ENCODE results near the gene MT1X. TPM values are rescaled to one million over a fixed set of nuclear protein-coding genes. Genes with fewer than 3 reads are reported as not detected.

MT1X gene
- total RNA-seq, 2 experiments from 2014 or later, result 52.5 to 54.2 TPM

DNA sequence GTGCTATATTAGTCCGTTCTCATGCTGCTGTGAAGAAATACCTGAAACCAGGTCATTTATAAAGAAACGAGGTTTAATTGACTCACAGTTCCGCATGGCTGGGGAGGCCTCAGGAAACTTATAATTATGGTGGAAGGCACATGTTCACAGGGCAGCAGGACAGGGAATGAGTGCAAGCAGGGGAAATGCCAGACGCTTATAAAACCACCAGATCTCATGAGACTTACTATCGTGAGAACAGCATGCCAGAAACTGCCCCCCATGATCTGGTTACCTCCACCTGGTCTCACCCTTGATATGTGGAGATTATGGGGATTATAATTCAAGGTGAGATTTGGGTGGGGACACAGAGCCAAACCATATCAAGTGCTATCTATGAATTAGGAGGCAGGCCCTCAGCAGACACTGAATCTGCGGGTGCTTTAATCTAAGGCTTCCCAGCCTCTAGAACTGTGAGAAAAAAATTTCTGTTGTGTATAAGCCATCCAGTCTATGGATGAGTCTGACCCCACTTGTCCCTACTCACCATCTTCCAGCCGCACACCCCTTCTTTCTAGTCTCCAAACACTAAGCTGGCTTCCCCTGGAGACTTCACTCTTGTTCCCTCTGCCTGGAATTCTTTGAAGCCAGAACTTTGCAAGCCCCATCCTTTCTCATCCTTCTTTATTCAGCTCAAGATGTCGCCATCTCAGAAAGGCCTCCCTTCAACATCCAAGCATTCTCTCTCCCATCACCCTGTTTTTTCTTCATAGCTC is 46.9 kb downstream of the MT1X start:
- H3K4me3 Mint-ChIP-seq, result no peak overlapping the region
- TF ChIP-seq, protein P1, sequence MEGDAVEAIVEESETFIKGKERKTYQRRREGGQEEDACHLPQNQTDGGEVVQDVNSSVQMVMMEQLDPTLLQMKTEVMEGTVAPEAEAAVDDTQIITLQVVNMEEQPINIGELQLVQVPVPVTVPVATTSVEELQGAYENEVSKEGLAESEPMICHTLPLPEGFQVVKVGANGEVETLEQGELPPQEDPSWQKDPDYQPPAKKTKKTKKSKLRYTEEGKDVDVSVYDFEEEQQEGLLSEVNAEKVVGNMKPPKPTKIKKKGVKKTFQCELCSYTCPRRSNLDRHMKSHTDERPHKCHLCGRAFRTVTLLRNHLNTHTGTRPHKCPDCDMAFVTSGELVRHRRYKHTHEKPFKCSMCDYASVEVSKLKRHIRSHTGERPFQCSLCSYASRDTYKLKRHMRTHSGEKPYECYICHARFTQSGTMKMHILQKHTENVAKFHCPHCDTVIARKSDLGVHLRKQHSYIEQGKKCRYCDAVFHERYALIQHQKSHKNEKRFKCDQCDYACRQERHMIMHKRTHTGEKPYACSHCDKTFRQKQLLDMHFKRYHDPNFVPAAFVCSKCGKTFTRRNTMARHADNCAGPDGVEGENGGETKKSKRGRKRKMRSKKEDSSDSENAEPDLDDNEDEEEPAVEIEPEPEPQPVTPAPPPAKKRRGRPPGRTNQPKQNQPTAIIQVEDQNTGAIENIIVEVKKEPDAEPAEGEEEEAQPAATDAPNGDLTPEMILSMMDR (IDR thresholded peaks at IDR 0.05), result no peak
- DNase-seq, result peak; percentile 14
- intact Hi-C loops (cut with micrococcal nuclease), result no loop called here
- H3K27me3 Mint-ChIP-seq, result no peaks in the 10 kb centered on the region
- ChIA-PET POLR2A (interaction anchor here (0.9 to 1.7 kb wide), 4 partner anchors 8 to 46 kb away, joined by 3 to 6 read pairs (median 4); no protein-coding TSS in a partner anchor), CTCF (interaction anchor here (0.7 to 3.1 kb wide), 4 partner anchors 12 to 153 kb away, joined by 3 to 15 read pairs (median 3); no protein-coding TSS in a partner anchor)
- peaks cover 13% of the 10 kb centered on the region for H3K4me1 Mint-ChIP-seq (ENCODE audit: low read depth)
- H3K36me3 Mint-ChIP-seq (ENCODE audit: low read depth), result no peaks in the 10 kb centered on the region
- no peaks in the 10 kb centered on the region for H3K9me3 Mint-ChIP-seq
- peak overlapping the region; percentile 80 for H3K27ac Mint-ChIP-seq
- no peak for ATAC-seq

GRCh38 chr16:56729735-56730662 is 47.7 kb downstream of the MT1X start, which contains the start of gene NUP93:
Gene NUP93, plus strand, starts transcription at chr16:56730129. Its CDS starts 18,119 bp downstream, at chr16:56748248.
- peak; percentile 94 for DNase-seq
- POLR2A ChIA-PET, result interaction anchor here (1.4 to 1.7 kb wide), 2 partner anchors 14 to 18 kb away, joined by 3 to 6 read pairs; no protein-coding TSS in a partner anchor
- Mint-ChIP-seq H3K36me3 (ENCODE audit: low read depth) (no peaks in the 10 kb centered on the region), H3K4me3 (no peak within 1 kb of the TSS), H3K9me3 (no peaks in the 10 kb centered on the region), H3K27me3 (no peaks in the 10 kb centered on the region), H3K4me1 (ENCODE audit: low read depth) (peaks cover 13% of the 10 kb centered on the region), H3K27ac (peak within 1 kb of the TSS; percentile 80)
- peak; percentile 89 for ATAC-seq
- CTCF ChIA-PET, result interaction anchor here (0.7 to 3.1 kb wide), 3 partner anchors 13 to 27 kb away, joined by 3 to 15 read pairs (median 3); no protein-coding TSS in a partner anchor
- TF ChIP-seq, protein P1 (IDR thresholded peaks at IDR 0.05), result no peak
- intact Hi-C loops (cut with micrococcal nuclease), result no loop called here

DNA sequence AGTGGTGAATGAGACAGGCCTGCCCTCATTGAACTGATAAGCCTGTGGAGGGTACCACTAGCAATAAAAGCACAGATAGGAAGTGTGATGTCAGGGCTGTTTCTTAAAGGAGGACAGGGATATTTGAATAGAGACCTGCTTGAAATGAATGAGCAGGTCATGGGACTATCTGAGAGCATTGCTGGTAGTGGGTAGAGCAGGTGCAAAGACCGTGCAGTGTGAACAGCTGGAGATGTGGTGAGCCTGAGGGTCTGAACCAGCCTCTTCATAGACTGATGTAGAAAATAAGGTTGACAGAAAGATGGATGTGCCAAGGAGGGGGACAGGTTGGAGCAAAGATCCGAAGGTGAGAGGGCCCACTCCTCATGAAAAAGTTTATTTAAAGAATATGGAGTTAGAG is 50.1 kb downstream of the MT1X start:
- ATAC-seq, result peak; percentile 17
- Mint-ChIP-seq H3K27me3 (no peaks in the 10 kb centered on the region), H3K4me1 (ENCODE audit: low read depth) (peaks cover 22% of the 10 kb centered on the region), H3K9me3 (no peaks in the 10 kb centered on the region), H3K27ac (no peak overlapping the region), H3K36me3 (ENCODE audit: low read depth) (peaks cover 2% of the 10 kb centered on the region), H3K4me3 (no peak overlapping the region)
- CTCF ChIA-PET, result interaction anchor here (1.3 to 1.8 kb wide), 2 partner anchors 11 to 156 kb away, joined by 3 to 5 read pairs; no protein-coding TSS in a partner anchor
- peak; percentile 34 for DNase-seq
- intact Hi-C loops (cut with micrococcal nuclease), result no loop called here
- POLR2A ChIA-PET, result interaction anchor here (0.6 to 0.7 kb wide), 2 partner anchors 11 to 263 kb away, joined by 3 read pairs; no protein-coding TSS in a partner anchor
- TF ChIP-seq, protein P1 (IDR thresholded peaks at IDR 0.05), result no peak

GRCh38 chr16:56732832-56733231 is 50.6 kb downstream of the MT1X start:
- Mint-ChIP-seq H3K36me3 (ENCODE audit: low read depth) (peaks cover 2% of the 10 kb centered on the region), H3K27me3 (no peaks in the 10 kb centered on the region), H3K4me1 (ENCODE audit: low read depth) (peaks cover 26% of the 10 kb centered on the region), H3K27ac (no peak overlapping the region), H3K9me3 (no peaks in the 10 kb centered on the region), H3K4me3 (no peak overlapping the region)
- ATAC-seq (peak; percentile 71), DNase-seq (peak; percentile 64)
- TF ChIP-seq, protein P1 (IDR thresholded peaks at IDR 0.05), result no peak
- CTCF ChIA-PET, result interaction anchor here (1.3 to 1.8 kb wide), 2 partner anchors 10 to 156 kb away, joined by 3 to 5 read pairs; no protein-coding TSS in a partner anchor
- POLR2A ChIA-PET, result interaction anchor here (0.6 to 1.9 kb wide), 3 partner anchors 10 to 18 kb away, joined by 3 to 6 read pairs (median 4); no protein-coding TSS in a partner anchor
- intact Hi-C loops (cut with micrococcal nuclease), result no loop called here

Other genes starting within 250 kb of the MT1X start
- 100 to 1,000 TPM; 296 to 306 TPM for gene NUDT21, start 231.1 kb upstream of the MT1X start, total RNA-seq
- gene OGFOD1, start 230.9 kb upstream of the MT1X start, total RNA-seq, result 10 to 100 TPM; 51.0 to 59.2 TPM
- 10 to 100 TPM; 16.1 to 17.6 TPM for gene BBS2, start 162.4 kb upstream of the MT1X start, total RNA-seq
- not detected for gene MT4, start 117.4 kb upstream of the MT1X start, total RNA-seq
- gene MT3, start 92.9 kb upstream of the MT1X start, total RNA-seq, result 10 to 100 TPM; 30.7 to 33.6 TPM
- gene MT2A, start 73.9 kb upstream of the MT1X start, total RNA-seq, result 100 to 1,000 TPM; 141 to 144 TPM
- 10 to 100 TPM; 22.1 to 23.3 TPM for gene MT1E, start 56.7 kb upstream of the MT1X start, total RNA-seq
- gene MT1M, start 49.8 kb upstream of the MT1X start, total RNA-seq, result not detected
- not detected for gene MT1A, start 43.8 kb upstream of the MT1X start, total RNA-seq
- gene MT1B, start 30.6 kb upstream of the MT1X start, total RNA-seq, result not detected
- gene MT1F, start 24.5 kb upstream of the MT1X start, total RNA-seq, result 1 to 10 TPM; 7.7 to 9.0 TPM
- 10 to 100 TPM; 35.9 to 39.0 TPM for gene MT1G, start 14.4 kb upstream of the MT1X start, total RNA-seq
- 1 to 10 TPM; 2.3 to 2.7 TPM for gene MT1H, start 12.7 kb upstream of the MT1X start, total RNA-seq
- gene NUP93, start 47.7 kb downstream of the MT1X start, total RNA-seq, result 100 to 1,000 TPM; 171 to 191 TPM
- not detected for gene SLC12A3, start 182.7 kb downstream of the MT1X start, total RNA-seq
- 100 to 1,000 TPM; 142 to 150 TPM for gene HERPUD1, start 249.7 kb downstream of the MT1X start, total RNA-seq

All from activated CD8-positive, alpha-beta T cell treated with anti-CD3 and anti-CD28 coated beads for 36 hours (primary cell).